HS-27A (cell line): Measurements from ENCODE around the gene DEGS1.
"Not testable (repeated sequence)": the region's sequence is repeated elsewhere in the genome, so short reads cannot be mapped to it uniquely, and the experiment has no call there.

Experiments used
- DNase-seq: peaks from one replicate; pipeline ENCODE4 v3.0.0-alpha.2; 2012; ENCODE audit warnings: low read depth, missing footprints

The DEGS1 gene

DNA sequence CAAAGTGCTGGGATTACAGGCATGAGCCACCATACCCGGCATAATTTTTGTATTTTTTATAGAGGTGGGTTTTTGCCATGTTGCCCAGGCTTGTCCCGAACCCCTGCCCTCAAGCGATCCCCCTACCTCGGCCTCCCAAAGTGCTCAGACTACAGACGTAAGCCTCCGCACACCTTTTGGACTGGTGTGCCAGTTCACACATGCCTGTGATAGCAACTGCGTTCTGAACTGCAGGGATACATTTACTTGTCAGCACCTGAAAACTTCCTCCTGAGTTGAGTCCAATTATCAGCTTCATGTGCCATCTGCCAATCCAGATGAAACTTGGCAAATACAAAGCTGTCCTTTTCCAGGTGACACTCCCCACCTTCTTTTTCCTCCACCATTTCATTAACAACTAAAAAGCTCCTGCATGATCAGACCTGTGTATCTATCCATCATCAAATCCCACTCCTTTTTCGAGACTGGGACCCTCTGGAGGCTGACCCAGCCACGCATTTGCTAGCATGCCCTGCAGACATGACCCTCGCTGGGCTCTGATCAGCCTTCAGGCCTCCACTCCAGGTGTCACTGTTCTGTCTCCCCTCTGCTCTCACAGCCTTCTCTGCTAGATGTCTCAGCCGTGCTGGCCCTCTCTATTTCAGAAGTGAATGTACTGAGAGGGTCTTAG, 2.1 kb upstream of the DEGS1 start:
- no peak for DNase-seq

DNA sequence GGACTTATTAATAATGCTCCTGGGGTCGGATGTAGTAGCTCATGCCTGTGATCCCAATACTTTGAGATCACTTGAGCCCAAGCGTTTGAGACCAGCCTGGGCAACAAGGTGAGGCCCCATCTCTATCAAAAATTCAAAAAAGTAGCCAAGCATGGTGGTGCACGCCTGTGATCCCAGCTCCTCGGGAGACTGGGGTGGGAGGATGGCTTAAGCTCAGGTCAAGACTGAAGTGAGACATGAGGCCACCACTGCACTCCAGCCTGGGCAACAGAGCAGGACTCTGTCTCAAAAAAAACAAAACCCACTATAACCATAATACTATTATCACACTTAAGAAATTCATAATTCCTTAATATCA, 1.6 kb upstream of the DEGS1 start:
- no peak for DNase-seq

DNA sequence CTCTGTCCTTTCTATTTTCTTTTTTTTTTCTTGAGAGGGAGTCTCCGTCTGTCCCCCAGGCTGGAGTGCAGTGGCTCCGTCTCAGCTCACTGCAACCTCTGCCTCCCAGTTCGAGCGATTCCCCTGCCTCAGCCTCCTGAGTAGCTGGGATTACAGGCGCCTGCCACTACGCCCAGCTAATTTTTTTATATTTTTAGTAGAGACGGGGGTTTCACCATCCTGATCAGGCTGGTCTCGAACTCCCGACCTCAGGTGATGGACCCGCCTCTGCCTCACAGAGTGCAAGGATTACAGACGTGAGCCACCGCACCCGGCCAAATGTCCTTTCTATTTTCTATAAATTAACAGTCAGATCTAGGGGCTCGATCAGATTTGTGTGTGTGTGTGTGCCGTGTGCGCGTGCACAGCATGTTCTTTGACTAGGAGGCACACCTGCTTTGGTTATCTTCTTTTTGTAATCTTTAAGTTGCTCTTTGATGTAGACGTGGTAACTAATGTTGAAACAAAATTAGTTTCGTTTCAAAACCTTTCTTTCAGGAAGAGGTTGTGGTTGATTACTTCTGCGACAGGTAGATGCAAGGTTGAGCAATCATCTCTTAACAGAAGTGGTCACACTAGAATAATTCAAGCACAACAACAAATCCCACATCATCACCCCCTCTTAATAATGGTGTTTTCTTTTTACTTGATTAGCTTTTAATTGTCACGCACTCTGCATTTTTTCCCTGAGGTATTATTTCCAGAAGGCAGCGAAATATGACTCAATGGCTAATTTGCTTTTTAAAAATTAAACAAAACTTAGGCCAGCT, 779 bp upstream of the DEGS1 start:
- DNase-seq = no peak

DNA sequence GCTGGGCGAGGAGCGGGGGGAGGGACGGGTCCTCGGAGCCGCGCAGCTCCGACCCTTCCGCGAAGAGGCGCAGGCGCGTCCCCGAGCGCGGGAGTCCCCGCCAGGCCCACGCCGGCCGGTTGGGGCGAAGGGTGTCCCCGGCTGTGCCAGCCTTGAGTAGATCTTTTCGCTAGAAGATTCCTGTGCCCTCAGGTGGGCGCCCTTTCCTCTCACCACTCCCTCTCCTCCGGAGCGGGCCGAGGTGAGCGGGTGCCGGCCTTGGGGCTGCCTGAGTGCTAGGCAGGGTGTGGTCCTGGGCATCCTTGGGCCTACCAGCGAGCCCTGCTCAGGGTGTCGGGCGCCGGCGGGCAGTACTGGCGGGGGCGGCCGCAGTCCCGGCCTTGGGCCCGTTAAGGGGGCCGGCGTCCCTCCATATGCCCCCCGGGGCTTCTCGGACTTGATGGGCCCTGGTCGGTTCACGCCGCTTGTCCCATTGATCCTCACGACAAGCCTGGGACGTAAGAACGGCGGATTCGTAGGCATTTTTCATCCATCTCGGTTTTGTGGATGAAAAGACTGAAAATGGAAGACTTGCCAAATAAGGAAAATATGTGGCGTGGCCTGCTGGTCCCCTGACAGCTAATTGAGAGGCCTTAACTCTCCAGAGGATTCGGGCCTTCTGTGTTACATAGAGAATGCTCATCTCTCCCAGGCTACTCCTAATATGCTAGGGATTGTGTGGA, 712 bp downstream of the DEGS1 start:
- DNase-seq = peak; percentile 33

DNA sequence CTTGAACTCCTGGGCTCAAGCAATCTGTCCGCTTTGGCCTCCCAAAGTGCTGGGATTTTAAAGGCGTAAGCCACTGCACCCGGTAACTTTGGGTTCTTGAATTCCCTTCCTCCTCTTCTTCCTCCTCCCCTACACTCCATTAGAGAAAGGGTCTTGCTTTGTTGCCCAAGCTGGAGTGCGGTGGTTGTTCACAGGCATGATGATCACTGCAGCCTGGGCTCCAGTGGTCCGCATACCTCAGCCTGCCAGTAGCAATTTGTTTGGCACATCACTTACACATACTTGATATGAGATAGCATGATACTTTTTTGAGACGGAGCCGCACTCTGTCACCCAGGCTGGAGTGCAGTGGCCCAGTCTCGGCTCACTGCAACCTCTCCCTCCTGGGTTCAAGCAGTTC, 2.2 kb downstream of the DEGS1 start:
- no peak for DNase-seq

DNA sequence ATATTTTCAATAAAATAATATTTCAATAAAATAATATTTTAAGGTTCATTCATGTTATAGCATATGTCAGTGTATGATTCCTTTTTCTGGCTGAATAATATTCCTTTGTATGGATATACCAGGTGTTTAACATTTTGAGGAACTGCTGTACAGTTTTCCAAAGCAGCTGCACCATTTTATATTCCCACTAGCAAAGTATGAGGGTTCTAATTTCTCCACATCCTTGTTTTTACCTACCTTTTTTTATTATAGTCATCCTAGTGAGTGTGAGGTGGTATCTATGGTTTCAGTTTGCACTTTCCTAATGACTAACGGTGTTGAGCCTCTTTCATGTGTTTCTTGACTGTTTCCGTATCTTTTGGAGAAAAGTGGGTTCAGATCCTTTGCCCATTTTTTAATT, 5.2 kb downstream of the DEGS1 start:
- no peak for DNase-seq

DNA sequence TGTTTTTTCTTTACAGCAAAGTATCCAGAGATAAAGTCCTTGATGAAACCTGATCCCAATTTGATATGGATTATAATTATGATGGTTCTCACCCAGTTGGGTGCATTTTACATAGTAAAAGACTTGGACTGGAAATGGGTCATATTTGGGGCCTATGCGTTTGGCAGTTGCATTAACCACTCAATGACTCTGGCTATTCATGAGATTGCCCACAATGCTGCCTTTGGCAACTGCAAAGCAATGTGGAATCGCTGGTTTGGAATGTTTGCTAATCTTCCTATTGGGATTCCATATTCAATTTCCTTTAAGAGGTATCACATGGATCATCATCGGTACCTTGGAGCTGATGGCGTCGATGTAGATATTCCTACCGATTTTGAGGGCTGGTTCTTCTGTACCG, 6.5 kb downstream of the DEGS1 start:
- no peak for DNase-seq

DNA sequence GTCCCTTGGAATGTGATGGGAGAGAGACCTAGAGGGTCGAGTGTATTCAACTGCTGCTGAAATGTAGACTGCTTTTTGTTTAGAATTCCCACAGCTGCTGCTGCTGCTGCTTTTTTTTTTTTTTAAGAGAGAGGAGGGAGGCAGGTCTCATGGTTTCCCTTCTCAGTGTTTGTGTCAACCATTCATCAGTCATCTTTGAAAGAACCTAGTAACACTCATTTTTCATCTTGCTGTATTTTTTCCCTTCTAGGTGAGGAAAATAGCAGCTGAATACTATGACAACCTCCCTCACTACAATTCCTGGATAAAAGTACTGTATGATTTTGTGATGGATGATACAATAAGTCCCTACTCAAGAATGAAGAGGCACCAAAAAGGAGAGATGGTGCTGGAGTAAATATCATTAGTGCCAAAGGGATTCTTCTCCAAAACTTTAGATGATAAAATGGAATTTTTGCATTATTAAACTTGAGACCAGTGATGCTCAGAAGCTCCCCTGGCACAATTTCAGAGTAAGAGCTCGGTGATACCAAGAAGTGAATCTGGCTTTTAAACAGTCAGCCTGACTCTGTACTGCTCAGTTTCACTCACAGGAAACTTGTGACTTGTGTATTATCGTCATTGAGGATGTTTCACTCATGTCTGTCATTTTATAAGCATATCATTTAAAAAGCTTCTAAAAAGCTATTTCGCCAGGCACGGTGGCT, 9.2 kb downstream of the DEGS1 start:
- DNase-seq = no peak

DNA sequence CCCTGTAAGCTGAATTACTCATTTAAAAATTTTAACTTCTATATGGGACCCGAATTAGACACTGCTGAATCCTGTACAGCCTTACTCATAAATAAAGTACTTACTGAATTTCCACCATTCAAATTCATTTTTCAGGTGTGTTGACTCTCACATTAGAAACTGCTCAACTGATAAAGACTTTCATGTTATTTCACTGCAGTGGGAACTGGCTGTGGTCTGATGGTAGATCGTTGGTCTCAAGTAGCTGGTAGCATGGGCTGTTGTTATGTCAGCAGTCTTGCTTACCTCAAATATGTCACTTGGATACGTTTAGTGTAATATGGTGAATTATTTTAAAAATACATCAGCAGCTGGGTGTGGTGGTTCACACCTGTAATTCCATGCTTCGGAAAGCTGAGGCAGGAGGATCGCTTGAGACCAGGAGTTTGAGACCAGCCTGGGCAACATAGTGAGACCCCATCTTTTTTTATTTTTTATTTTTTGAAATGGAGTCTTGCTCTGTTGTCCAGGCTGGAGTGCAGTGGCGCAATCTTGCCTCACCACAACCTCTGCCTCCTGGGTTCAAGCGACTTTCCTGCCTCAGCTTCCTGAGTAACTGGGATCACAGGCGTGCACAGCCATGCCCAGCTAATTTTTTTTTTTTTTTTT, 10.4 kb downstream of the DEGS1 start:
- no peak for DNase-seq

DNA sequence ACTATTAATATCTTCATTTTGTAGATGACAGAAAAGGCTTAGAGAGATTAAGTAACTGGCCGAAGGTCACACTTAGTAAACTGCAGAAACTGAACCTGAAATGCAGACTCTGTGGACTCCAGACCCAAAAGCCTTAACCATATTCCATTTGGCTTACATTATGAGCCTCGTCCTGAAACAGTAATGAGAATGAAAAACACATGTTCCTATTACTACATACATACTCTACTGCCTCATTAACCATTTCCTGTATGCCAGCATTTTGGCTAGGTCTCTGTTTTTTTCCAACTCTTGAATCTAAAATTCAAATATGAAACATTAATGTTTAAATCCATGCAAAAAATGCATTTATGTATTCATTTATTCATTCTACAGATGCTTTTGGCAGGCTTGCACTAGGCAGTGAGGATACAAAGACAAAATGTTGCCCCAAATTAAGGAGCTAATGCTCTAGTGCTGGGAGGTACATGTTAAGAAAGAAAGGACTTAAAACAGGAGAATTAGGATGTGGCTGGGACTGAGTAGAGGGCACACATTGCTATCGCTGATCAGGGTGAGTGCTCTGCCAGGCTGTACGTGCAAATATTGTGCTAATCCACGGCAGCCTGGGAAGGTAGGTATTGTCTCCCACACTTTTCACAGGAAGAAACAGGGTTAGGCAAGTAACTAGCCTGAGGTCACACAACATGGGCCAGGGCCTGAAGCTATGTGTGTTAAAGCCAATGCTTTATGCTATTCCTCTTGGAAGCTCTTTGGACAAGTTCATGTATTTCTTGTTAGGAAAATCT, 14.0 kb downstream of the DEGS1 start:
- no peak for DNase-seq

DNA sequence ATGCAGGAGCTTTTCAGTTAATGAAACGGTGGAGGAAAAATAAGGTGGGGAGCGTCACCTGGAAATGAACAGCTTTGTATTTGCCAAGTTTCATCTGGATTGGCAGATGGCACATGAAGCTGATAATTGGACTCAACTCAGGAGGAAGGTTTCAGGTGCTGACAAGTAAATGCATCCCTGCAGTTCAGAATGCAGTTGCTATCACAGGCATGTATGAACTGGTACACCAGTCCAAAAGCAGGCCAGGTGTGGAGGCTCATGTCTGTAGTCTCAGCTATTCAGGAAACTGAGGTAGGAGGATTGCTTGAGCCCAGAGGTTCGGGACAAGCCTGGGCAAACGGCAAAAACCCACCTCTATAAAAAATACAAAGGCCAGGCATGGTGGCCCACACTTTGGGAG, 15.5 kb downstream of the DEGS1 start:
- no peak for DNase-seq

DNA sequence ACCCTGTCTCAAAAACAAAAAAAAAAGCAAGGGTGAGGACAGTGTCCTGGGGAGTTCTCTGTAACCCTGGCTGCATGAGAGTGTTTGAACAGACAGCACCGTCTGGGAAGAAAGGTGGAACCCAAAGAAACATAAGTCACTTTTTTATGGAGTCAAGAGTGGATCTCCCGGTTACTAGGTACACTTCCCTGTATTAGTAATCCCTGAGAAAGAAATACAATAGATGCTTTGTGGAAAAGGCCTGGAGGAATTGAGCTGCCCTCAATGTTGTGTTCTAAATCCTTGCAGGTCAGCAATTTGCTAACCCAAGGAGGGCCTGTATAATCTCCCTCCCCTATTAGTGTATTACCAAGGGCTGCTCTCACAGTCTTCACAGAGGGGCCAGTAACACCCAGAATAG, 16.6 kb downstream of the DEGS1 start:
- no peak for DNase-seq

DNA sequence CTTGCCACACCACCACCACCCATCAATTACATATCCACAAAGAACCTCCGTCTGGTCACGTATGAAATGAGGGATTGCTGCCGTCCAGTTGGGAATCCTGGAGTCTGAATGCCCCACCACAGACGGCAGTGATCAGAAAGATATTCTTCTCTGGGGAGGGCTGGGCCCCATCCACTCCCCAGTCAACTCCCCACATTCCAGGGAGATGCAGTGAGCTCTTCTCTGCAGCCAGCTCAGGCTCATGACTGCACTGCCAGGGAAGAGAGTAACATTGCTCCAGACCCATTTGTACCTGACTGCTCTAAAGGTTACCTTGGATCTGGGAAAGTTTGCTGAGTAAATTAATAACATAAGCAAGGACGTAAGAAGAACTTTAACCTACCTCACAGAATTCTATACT, 18.3 kb downstream of the DEGS1 start:
- DNase-seq = no peak

DNA sequence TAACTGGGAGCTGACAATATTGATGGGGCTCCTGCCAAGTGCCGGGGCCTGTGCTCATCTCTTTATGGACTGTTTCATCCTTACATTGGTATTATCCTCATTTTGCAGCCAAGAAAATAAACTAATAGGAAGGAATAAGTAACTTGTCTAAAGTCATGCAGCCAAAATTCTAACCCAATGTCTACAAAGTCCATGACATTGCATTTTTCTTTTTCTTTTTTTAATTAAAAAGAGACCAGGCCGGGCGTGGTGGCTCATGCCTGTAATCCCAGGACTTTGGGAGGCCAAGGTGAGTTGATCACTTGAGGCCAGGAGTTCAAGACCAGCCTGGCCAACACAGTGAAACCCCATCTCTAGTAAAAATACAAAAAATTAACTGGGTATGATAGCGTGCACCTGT, 18.8 kb downstream of the DEGS1 start:
- no peak for DNase-seq

DNA sequence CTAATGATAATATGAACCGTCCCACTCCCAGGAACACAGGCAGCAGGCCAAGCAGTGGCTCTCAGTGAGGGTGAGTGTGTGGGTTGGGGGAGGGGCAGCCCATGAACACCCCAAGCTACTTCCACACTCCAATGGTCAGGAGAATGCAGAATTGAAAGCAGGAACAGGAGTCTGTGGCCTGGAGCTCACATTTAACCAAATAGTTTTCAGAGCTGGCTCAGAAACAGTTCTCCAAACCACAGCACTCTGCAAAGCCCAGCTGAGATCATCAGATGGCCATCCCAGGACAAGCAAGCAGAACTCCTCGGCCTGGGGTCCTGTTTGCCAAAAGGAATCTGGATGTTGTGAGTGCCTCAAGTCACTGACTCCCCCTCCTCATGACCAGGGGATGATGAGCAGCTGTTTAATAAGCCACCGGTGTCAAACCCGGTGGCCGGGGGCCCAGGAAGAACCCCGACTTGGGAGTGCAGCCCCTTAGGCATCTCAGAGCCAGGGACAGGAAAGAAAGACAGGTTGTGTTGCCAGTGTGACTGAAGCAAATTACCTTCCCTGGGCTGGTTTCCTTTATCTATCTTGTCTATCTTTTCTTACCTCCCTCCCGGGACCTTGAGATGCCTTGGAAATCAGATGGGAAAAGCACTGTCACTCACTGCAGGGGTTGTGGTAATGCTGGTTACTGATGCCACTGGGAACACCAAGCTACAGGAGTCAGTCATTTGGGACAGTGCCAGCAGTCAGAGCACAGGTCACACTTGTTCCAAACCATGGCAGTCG, 20.4 kb downstream of the DEGS1 start:
- no peak for DNase-seq

DNA sequence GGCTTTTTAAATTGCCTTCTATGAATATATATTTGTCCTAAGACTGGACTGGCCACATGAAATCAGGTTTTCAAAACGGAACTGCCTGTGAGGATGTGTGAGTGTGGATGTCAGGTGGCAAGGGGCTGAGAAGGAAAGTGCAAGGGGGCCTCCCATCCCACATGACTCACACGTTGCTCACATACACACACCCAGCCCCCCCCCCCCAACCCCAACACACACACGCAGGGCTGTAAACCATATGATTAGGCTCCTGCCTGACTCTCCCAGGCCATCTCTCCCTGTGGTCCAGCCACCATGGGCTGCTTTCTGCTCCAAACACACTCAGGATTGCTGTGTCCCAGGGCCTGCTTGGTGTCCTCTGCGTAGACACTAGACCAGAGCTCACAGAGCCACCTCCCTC, 22.4 kb downstream of the DEGS1 start:
- DNase-seq = peak; percentile 45

DNA sequence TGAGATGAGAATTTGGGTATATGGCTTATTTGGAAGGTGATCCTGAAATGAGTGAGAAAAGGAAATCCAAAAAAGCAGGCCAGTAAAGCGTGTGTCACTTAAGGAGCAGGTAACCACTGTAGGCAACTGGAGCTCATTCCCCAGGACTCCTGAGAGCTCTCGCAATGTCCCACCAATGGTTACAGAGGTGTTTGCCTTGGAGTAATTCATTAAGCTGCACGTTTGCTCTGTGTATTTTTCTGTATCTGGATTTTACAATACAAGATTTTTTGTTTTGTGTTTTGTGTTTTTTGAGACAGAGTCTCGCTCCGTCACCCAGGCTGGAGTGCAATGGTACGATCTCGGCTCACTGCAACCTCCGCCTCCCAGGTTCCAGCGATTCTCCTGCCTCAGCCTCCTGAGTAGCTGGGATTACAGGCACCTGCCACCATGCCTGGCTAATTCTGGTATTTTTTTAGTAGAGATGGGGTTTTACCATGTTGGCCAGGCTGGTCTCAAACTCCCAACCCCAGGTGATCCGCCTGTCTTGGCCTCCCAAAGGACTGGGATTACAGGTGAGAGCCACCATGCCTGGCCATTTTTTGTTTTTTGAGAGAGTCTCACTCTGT, 23.0 kb downstream of the DEGS1 start:
- DNase-seq = not testable (repeated sequence)

DNA sequence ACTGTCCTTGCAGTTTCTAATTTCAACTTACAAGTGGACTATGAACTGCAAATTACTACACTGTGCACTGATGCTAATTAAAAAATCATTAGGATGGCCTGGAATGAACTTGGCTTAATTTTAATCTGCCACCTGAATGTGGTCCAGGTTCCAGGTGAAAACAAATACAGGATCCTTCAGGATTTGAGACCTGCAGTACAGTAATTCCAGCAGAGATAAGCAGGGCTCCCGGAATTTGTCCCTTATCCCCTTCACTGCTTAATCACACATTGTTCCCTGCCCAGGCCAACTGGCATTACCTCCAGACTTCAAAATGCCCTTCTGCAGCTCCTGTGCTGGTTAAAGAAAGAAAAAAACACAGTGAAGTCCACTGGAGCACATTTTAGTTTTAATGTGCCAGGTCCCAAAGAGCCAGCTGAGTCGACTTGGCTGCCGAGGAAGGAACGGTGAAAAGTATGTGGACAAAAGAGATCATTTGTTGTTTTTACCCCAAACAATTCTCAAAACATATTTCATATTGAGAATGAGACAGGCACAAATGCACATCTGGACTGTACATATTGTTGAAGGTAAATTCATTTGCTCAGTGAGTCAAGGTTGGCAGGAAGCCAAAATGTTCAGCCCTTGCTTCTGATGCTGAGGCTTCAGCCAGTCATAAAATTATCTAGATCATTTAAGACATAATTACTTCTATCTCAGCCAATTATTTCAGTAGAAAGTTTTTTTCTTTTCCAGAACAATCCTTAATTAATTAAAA, 28.3 kb downstream of the DEGS1 start:
- no peak for DNase-seq

DNA sequence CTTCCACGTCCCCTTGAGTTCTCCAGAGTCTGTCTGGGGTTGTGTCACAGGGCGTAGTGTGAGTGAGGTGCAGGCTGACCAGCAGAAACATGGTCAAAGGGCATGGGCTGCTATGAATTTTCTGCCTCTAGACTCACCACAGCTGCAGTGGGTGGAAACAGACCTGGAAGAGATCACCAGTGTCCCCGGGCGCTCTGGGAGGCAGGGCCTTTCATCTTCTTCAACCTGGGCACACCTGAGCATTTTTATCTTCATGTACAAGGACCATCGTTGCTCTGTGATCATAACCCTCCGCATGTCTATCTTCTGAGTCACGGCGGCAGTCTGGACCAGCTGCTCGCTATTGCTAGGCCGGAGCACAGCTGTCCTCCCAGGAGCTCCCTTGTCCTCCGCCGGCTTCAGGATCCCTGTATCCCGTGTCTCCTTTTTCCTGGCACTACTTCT, 29.6 kb downstream of the DEGS1 start:
- no peak for DNase-seq
